Measurements from ENCODE around the gene USP19. TPM values are rescaled to one million over a fixed set of nuclear protein-coding genes. Genes with fewer than 3 reads are reported as not detected.

Gene USP19
- total and polyA plus RNA-seq, 11 donors: 19.2 to 90.3 (median 55.6) TPM

DNA sequence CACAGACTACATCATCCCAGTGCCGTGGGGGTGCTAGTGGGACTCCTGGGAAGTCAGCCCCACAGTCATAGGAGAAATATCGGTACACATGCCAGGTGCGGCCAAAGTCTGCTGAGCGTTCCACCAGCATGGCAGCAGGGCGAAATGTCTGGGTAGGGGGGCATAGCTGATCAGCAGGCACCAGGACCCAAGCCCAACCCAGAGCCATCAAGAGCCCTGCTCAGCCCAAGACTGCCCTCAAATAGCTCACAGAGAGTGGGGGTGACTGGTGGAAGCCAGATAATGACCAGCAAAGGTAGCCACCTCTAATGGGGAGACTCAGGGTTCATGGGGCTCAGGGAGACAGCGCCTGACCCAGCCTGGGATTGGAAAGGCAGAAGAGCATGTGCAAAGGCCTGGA, 11.0 kb upstream of the USP19 start:
- peaks cover 2 to 47% (median 43%) of the 10 kb centered on the region in 9 donors for H3K36me3 ChIP-seq

DNA sequence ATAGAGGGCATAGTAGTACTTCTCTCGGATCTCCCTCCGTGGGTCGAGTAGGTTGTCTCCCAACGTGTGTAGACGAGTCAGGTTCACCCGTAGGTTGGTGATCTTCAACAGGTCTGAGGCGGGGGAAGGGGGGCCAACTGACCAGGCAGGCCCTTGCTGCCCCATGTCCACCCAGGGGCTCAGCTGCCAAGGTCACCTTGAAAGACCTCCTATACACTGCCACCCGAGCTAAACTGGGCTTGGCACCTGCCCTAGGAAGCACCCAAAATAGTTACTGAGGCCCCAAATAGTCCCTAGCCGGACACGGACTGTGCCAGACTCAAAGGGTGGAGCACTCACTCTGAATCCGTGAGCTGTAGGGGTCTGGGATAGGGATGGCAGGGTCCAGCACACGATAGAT, 10.4 kb upstream of the USP19 start:
- peak overlapping the region in 11 of 12 donors; percentile 87 to 99 (median 94) for H3K27ac ChIP-seq
- peaks cover 8 to 48% (median 30%) of the 10 kb centered on the region in 12 donors for H3K4me1 ChIP-seq
- H3K9me3 ChIP-seq: no peaks in the 10 kb centered on the region
- peaks cover 2 to 53% (median 48%) of the 10 kb centered on the region in 9 donors for H3K36me3 ChIP-seq
- H3K27me3 ChIP-seq: no peaks in the 10 kb centered on the region
- ATAC-seq: peak in 2 of 4 donors; percentile 8 to 26
- 42 to 50% (median 44%) methylated on average over 10 to 12 of the region's 12 CpGs for WGBS, 4 donors
- peak overlapping the region in 8 of 12 donors; percentile 74 to 90 (median 82) for H3K4me3 ChIP-seq
- intact Hi-C loops (cut with DNase I): loop anchor here in 3 of 10 donors (5.0 to 10.0 kb wide), 3 partner anchors 36 to 544 kb away; partner anchors contain the start of genes KLHDC8B (in 2 of the 3), APEH (in 1 of the 3) and CCDC71 (in 1 of the 3)
- TF ChIP-seq POLR2A (IDR thresholded peaks at IDR 0.05): no peak
- TF ChIP-seq, protein P1, sequence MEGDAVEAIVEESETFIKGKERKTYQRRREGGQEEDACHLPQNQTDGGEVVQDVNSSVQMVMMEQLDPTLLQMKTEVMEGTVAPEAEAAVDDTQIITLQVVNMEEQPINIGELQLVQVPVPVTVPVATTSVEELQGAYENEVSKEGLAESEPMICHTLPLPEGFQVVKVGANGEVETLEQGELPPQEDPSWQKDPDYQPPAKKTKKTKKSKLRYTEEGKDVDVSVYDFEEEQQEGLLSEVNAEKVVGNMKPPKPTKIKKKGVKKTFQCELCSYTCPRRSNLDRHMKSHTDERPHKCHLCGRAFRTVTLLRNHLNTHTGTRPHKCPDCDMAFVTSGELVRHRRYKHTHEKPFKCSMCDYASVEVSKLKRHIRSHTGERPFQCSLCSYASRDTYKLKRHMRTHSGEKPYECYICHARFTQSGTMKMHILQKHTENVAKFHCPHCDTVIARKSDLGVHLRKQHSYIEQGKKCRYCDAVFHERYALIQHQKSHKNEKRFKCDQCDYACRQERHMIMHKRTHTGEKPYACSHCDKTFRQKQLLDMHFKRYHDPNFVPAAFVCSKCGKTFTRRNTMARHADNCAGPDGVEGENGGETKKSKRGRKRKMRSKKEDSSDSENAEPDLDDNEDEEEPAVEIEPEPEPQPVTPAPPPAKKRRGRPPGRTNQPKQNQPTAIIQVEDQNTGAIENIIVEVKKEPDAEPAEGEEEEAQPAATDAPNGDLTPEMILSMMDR (IDR thresholded peaks at IDR 0.05): no peak
- DNase-seq: peak in 1 of 5 donors; percentile 51

More for the DNA sequence above, 11.0 kb upstream of the USP19 start:
- no peak for TF ChIP-seq POLR2A (IDR thresholded peaks at IDR 0.05)
- TF ChIP-seq, protein P1 (IDR thresholded peaks at IDR 0.05): no peak
- ATAC-seq: no peak
- 56 to 83% (median 75%) methylated on average over 4 to 6 of the region's 6 CpGs for WGBS, 4 donors
- no peaks in the 10 kb centered on the region for H3K27me3 ChIP-seq
- intact Hi-C loops (cut with DNase I): loop anchor here in 3 of 10 donors (5.0 to 10.0 kb wide), 3 partner anchors 36 to 543 kb away; partner anchors contain the start of genes KLHDC8B (in 2 of the 3), APEH (in 1 of the 3) and CCDC71 (in 1 of the 3)
- peak overlapping the region; percentile 87 to 99 (median 94) for H3K27ac ChIP-seq
- DNase-seq: no peak
- H3K9me3 ChIP-seq: no peaks in the 10 kb centered on the region
- peak overlapping the region; percentile 62 to 90 (median 80) for H3K4me3 ChIP-seq
- H3K4me1 ChIP-seq: peaks cover 8 to 48% (median 30%) of the 10 kb centered on the region in 12 donors

DNA sequence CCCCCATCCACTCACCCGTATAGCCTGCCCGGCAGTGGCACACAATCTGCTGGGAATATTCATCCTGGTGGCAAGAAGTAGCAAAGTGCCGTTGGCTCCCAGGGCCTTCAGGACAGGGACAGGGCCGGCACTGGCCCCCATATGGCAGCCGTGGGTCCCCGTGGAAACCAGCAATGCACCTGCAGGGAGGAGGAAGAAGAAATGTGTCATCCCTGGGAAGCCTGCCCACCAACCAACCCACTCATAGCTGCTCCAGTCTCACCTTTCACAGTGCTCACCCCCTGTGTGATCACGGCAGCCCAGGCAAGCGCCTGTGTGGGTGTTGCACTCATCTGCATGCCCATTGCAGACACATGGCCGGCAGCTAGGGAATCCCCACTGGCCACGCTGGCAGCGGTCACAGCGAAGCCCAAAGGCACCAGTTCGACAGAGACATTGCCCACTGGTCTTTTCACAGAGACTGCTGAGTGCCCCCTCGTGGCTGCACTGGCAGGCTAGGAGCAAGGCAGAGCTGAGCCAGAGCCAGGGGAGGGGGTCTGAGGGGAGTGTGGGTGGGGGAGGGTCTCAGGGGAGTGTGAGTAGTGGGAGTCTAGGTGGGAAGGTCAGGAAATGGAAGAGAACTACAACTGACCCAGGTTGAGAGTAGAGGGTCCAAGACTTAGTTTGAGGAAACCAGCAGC, 4.5 kb upstream of the USP19 start:
- H3K27me3 ChIP-seq: no peaks in the 10 kb centered on the region
- H3K4me1 ChIP-seq: peaks cover 0 to 18% (median 6%) of the 10 kb centered on the region in 12 donors
- DNase-seq: peak in 1 of 5 donors; percentile 60
- intact Hi-C loops (cut with DNase I): no loop called here
- peaks cover 2 to 92% (median 89%) of the 10 kb centered on the region in 9 donors for H3K36me3 ChIP-seq
- TF ChIP-seq, protein P1 (IDR thresholded peaks at IDR 0.05): no peak
- TF ChIP-seq POLR2A (IDR thresholded peaks at IDR 0.05): no peak
- no peak for ATAC-seq
- no peaks in the 10 kb centered on the region for H3K9me3 ChIP-seq
- WGBS, 4 donors: 74 to 87% (median 82%) methylated on average over 12 to 14 of the region's 14 CpGs
- H3K27ac ChIP-seq: no peak overlapping the region
- H3K4me3 ChIP-seq: no peak overlapping the region

DNA sequence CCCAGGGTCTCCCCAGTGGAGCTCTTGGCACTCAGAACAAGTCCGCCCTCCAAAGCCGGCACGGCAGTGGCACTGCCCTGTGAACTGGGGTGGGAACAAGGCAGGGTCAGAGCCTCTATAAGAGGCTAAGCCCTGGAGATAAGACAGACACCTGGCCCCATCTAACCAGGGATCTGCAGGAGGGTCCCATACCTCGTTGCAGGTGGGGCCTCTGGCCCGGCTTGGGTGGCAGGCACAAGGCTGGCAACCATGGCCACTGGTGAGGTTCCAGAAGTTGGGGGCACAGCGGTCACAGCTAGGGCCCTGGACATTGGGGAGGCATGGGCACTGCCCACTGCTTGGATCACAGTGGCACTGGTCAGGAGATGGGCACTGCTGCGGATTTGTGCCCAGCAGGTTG, 3.6 kb upstream of the USP19 start:
- DNase-seq (peak in 1 of 5 donors; percentile 60), ATAC-seq (no peak)
- Histone ChIP-seq H3K9me3 (no peaks in the 10 kb centered on the region), H3K36me3 (peaks cover 1 to 83% (median 79%) of the 10 kb centered on the region in 9 donors), H3K27me3 (no peaks in the 10 kb centered on the region), H3K4me1 (peaks cover 3 to 18% (median 10%) of the 10 kb centered on the region in 12 donors), H3K4me3 (no peak overlapping the region), H3K27ac (no peak overlapping the region)
- 87 to 95% (median 89%) methylated on average over 5 to 7 of the region's 7 CpGs for WGBS, 4 donors
- intact Hi-C loops (cut with DNase I): no loop called here
- TF ChIP-seq, protein P1 (IDR thresholded peaks at IDR 0.05): no peak
- TF ChIP-seq POLR2A (IDR thresholded peaks at IDR 0.05): no peak
